MG63 (cell line): ENCODE data around the gene C1orf226. TPM values are rescaled to one million over a fixed set of nuclear protein-coding genes. Genes with fewer than 3 reads are reported as not detected.

ENCODE experiments used
- DNase-seq: peaks from one replicate; pipeline ENCODE4 v3.0.0-alpha.2; 2020
- H3K27me3 ChIP-seq: fragments of 250-450 bp; sonication (Bioruptor Pico); 2 replicates; pipeline ENCODE4 v1.5.1; 2020; ENCODE audit warnings: mild to moderate bottlenecking, moderate library complexity
- H3K36me3 ChIP-seq: fragments of 250-450 bp; sonication (Bioruptor Pico); 2 replicates; pipeline ENCODE4 v1.5.1; 2020; ENCODE audit warnings: mild to moderate bottlenecking, moderate library complexity
- H3K4me3 ChIP-seq: fragments of 250-450 bp; sonication (Bioruptor Pico); 2 replicates; pipeline ENCODE4 v1.5.1; 2020; ENCODE audit warnings: mild to moderate bottlenecking, moderate library complexity
- H3K9me3 ChIP-seq: fragments of 250-450 bp; sonication (Bioruptor Pico); 2 replicates; pipeline ENCODE4 v1.5.1; 2020; ENCODE audit warnings: mild to moderate bottlenecking, moderate library complexity
- total RNA-seq: library from RNA; depleted of rRNA; stranded (reverse); fragments of >200 nt; shearing (Covaris generic); gene quantifications from 2 replicates; pipeline ENCODE4 v1.2.3, GENCODE V29; 2014; ENCODE audit warnings: low replicate concordance

Gene C1orf226
- total RNA-seq, 1 experiment from 2014 or later = not detected

DNA sequence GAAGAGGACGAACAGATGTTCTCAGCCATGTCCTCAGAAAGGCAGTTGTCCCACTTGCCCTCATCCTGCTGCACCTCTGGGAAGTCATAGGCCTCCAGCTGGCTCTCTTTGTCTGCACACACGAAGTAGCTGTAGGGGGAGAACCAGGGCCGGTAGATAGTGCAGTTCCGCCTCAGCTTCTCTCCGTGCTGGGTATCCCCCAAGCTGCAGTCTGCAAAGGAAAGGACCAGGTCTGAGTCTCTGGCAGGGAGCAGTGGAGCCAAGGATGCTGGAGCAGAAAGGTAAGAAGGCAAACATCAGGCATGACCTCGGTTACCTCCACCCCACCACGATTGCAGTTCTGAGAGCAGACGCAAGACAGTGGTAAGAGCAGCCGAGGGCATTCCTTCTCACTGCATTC lies 7.1 kb upstream of the C1orf226 start:
- no peaks in the 10 kb centered on the region for H3K9me3 ChIP-seq
- H3K4me3 ChIP-seq = no peak overlapping the region
- DNase-seq = no peak

DNA sequence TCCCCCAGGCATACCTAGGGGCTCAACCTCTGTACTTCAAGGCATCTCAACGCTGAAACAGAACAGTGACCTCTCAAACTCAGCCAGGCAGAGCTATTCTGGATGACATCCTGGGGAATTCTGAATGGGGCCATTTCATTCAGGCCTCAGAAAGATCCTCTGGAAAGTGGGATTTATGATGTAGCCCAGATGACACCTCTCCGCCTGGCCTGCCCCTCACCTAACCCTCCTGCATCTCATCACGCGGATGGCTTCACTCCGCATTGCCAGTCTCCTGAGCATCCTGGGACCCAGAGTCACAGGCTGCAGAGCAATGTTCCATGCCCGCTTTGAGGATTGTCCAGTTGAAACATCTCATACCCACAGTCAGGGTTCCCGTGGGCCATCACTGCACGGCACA lies 6.1 kb upstream of the C1orf226 start:
- Histone ChIP-seq H3K36me3 (no peaks in the 10 kb centered on the region), H3K9me3 (no peaks in the 10 kb centered on the region), H3K27me3 (no peaks in the 10 kb centered on the region), H3K4me3 (no peak overlapping the region)
- no peak for DNase-seq

More for the DNA sequence above, 7.1 kb upstream of the C1orf226 start:
- H3K27me3 ChIP-seq = no peaks in the 10 kb centered on the region
- H3K36me3 ChIP-seq = no peaks in the 10 kb centered on the region

DNA sequence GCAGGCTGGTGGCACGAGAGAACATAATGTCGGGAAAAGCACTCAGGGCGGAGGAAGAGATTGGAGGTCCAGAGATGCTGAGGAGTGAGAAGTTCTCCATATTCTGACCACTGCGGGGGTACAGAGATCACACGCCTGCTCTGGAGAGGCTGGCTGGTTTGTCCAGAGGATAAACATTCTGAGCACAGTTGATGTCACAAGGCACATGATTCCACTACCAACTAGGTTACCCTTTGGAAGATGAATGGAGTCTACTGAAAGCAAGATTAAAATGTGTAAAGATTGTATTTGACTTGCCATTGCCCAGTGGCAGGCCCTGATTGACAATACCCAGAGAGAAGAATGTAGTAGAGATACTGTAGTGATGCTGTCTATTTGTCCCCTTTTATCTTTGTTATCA lies 4.8 kb upstream of the C1orf226 start, which contains the start of gene SPATA46:
TSS of gene SPATA46 (minus strand) at position 164 of the 400 bp plus-strand sequence. CDS start at position 100, 64 bp downstream.
- Histone ChIP-seq H3K4me3 (no peak within 1 kb of the TSS), H3K27me3 (no peaks in the 10 kb centered on the region), H3K36me3 (no peaks in the 10 kb centered on the region), H3K9me3 (no peaks in the 10 kb centered on the region)
- no peak for DNase-seq

DNA sequence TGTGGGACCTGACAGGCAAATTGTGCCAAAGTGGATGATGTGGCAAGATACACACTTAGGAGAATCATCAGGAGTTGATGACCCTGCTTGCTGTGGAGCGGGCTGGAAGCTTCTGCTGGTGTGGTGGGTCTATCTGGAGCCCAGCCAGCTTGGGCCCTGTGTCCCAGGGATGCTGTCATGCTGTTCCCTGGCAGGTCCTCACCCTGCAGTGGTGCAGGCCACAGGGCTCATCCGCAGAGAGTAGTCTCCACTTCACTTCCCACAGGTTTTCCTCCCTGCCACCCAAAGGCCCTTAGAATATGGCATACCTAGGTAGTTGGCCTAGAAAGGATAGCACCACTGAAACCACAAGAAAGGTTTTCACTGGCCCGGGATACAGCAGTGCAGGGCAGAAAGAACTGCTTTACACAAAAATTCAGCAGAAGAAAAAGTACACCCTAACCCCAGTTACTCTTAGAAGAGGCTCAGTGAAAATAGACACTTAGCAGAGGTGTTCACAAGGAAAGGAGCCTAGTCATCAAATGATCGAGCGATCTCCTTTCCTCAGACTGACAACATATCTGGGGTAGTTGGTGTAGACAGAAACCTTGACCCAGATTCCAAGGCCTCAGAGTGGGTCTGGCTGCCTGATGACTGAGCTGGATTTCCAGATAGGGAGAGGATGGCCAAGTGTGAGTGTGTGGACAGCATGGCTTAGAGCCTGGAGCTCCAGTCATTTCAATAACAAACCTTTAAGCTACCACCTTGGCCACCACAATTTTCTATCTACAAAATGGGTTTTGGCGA lies 1.3 kb upstream of the C1orf226 start:
- DNase-seq = no peak
- Histone ChIP-seq H3K27me3 (no peaks in the 10 kb centered on the region), H3K36me3 (no peaks in the 10 kb centered on the region), H3K9me3 (no peaks in the 10 kb centered on the region), H3K4me3 (no peak overlapping the region)

DNA sequence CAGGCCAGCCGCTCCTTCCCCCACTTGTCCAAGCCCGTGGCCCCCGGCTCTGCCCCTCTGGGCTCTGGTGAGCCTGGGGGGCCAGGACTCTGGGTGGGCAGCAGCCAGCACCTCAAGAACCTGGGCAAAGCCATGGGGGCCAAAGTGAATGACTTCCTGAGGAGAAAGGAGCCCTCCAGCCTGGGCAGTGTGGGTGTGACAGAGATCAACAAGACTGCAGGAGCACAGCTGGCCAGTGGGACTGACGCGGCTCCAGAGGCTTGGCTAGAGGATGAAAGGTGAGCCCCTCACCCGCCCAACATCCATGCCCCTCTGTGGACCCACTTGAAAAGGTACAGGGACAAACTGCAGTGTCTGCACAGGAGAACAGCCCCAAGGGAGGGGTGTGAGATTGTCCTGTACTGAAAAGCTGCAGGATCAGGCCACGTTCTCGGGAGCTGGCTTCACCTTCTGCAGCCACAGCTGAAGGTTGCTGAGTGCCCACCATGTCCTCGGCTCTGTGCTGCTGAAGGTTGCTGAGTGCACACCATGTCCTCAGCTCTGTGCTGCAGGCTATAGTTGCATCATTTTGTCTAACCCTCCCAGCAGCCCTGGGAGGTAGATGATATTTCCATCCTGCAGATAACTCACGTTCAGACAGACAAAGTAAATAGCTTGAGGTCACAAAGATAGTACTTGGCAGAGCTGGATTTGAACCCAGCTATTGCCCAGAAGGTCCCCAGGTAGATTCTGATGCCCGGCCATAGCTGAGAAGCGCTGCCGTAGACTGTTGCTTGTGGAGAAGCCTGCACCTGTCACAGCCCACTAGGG lies 618 bp downstream of the C1orf226 start:
- DNase-seq = no peak
- no peak overlapping the region for H3K4me3 ChIP-seq

DNA sequence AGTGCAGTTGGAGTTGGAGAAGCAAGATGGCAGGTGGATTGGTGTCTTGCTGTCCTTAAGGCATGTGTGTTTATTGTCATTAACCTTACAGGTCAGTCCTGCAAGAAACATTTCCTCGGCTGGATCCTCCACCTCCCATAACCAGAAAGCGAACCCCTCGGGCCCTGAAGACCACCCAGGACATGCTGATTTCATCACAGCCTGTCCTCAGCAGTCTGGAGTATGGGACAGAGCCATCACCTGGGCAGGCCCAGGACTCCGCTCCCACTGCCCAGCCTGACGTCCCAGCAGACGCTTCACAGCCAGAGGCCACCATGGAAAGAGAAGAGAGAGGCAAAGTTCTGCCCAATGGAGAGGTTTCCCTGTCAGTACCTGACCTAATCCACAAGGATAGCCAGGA lies 1.6 kb downstream of the C1orf226 start:
- no peaks in the 10 kb centered on the region for H3K9me3 ChIP-seq
- no peak for DNase-seq

More for the DNA sequence above, 618 bp downstream of the C1orf226 start:
- Histone ChIP-seq H3K27me3 (no peaks in the 10 kb centered on the region), H3K9me3 (no peaks in the 10 kb centered on the region), H3K36me3 (no peaks in the 10 kb centered on the region)

DNA sequence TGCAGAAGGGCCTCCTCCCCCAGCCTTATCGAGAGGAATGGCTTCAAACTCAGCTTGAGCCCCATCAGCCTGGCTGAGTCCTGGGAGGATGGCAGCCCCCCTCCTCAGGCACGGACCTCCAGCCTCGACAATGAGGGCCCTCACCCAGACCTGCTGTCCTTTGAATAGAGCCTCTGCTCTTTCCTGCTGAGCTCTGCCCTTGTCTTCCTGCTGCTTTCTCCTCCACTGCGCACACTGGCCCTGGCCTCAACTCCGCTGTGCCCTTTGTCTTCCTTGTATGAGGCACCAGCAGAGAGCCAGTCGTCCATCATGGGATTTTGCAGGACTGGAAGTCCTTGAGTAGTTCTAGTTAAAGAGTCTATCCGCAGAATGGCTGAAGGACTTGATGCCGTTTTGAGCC lies 2.0 kb downstream of the C1orf226 start:
- no peaks in the 10 kb centered on the region for H3K27me3 ChIP-seq
- no peaks in the 10 kb centered on the region for H3K9me3 ChIP-seq
- no peak overlapping the region for H3K4me3 ChIP-seq
- DNase-seq = no peak
- H3K36me3 ChIP-seq = no peaks in the 10 kb centered on the region

More for the DNA sequence above, 1.6 kb downstream of the C1orf226 start:
- Histone ChIP-seq H3K4me3 (no peak overlapping the region), H3K36me3 (no peaks in the 10 kb centered on the region), H3K27me3 (no peaks in the 10 kb centered on the region)

DNA sequence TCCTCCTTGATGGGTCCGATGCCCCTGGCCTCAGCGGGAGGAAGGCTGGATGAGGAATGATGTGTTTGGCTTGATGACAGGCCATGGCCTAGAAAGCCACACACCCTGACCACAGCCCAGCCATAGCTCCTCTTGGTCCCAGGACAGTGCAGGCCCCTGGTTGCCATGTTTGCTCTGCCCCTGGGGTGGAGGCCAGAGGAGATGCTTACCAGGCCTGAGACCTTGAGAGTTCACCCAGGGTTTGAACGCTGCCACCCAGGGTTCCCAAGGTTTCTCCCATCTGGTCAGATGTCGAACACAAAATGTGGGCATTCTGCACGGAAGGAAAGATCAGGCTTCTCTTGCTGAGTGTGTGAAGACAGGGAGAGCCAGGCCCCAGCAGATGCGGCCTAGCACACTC lies 2.6 kb downstream of the C1orf226 start:
- Histone ChIP-seq H3K9me3 (no peaks in the 10 kb centered on the region), H3K27me3 (no peaks in the 10 kb centered on the region), H3K36me3 (no peaks in the 10 kb centered on the region), H3K4me3 (no peak overlapping the region)
- no peak for DNase-seq

DNA sequence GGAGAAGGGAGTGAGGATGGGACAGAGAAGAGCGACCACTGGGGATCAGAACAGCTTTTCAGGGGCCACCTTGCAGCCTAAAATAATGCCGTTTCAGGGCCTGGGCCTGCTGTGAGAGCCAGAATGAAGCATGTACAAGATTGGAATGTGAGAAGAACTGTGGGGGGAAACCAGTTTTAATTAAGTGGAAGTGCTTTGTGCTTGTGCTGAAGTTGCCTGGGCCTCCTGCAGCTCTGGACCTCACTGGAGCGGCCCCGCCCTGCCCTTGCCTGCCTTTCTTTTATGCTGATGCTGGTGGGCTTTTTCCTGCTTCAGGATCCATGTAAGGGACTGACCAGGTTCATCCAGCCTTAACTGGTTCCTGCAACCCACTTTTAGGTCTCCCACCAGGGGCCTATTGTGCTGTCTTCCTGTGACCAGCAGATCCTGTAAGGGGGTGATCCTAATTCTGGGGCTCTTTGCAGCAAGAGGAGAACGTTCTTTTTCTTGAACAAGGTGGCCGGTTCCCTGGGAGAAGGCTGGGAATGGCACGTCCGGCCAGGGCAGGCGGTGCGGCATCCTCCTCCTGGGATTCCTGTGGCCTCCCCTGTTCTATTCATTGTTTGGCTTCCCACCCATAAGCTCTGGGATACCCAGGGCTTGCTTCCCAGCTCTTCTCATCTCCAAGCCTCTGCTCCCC lies 3.2 kb downstream of the C1orf226 start:
- Histone ChIP-seq H3K9me3 (no peaks in the 10 kb centered on the region), H3K4me3 (no peak overlapping the region)
- DNase-seq = no peak

DNA sequence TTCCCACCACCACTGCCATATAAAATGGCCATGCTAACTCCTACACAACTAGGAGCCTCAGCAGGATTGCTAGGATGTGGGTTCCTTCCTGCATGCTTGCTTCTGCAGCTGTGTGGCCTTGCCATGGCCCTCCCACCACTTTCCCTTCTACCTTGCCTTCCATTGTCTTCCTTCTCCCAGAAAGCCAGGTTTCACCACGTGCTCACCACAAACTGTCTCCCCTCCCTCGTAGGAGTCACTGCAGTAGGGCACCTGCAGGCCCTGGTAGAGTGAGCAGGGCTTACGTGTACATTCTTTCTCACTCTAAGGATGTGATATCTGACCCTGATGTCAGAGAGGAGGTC lies 3.7 kb downstream of the C1orf226 start:
- Histone ChIP-seq H3K36me3 (no peaks in the 10 kb centered on the region), H3K9me3 (no peaks in the 10 kb centered on the region), H3K27me3 (no peaks in the 10 kb centered on the region), H3K4me3 (no peak overlapping the region)
- no peak for DNase-seq

More for the DNA sequence above, 3.2 kb downstream of the C1orf226 start:
- no peaks in the 10 kb centered on the region for H3K27me3 ChIP-seq
- no peaks in the 10 kb centered on the region for H3K36me3 ChIP-seq

DNA sequence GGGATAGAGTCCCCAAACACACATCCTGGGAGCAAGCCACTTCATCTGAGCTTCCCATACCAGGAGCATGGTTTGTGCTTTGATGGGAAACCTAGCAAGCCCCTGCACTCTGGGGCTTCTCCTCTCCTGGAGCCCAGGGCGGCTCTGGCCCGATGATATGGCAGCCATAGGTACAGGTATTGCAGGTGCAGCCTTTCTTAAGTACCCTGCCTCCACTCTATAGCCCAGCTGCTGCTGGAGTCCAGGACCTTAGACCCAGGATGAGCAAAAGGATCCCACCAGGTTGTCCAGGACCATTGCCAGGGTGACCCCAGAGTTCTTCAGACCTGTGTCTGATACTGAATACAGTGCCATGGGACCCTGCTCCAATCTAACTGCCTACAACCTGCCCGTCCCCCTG lies 4.2 kb downstream of the C1orf226 start:
- no peaks in the 10 kb centered on the region for H3K36me3 ChIP-seq
- H3K4me3 ChIP-seq = no peak overlapping the region
- no peaks in the 10 kb centered on the region for H3K9me3 ChIP-seq
- no peak for DNase-seq
- no peaks in the 10 kb centered on the region for H3K27me3 ChIP-seq

DNA sequence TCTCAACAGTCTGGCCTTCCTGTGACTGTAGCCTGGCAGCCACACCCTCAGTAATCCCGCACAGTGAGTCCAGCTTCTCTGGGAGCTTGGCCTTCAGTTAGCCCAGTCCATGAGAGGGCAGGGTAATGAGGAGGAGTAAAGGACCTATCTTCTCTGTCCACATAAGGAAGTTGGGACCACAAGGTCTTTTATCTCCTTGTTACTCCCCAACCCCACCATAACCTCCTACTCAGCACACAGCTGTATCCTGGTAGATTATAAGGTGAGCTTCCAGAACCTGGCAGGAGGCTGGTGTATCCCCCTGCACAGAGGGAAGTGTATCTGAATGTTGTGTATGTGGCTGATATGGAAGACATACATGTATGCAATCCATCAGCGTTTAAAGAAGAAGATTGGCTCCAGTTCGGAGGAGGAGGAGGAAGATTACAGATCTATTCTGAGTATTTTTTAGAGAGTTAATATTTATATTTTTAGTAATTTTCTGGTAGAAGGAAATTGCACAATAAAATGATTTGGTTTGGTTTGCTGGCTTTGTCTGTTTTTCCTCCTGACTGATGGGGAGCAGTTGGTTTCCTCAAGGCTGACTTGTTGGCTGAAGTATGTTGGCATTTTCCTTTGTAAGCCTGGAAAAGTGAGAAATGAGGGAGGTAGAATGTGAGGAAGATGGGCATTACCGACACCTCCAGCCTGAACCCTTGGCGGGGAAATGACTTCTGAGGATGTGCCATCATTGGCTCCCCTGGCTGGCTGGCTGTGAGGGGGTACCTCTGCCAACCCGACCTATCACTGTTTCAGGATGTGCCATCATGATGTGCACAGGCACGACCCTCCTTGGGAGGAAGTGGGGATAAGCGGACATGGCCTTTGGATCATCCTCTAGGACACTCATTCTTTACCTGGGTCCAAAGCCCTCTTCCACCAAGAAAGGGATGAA lies 5.0 kb downstream of the C1orf226 start:
- no peaks in the 10 kb centered on the region for H3K36me3 ChIP-seq
- no peaks in the 10 kb centered on the region for H3K9me3 ChIP-seq
- DNase-seq = no peak
- H3K27me3 ChIP-seq = no peaks in the 10 kb centered on the region
- no peak overlapping the region for H3K4me3 ChIP-seq

DNA sequence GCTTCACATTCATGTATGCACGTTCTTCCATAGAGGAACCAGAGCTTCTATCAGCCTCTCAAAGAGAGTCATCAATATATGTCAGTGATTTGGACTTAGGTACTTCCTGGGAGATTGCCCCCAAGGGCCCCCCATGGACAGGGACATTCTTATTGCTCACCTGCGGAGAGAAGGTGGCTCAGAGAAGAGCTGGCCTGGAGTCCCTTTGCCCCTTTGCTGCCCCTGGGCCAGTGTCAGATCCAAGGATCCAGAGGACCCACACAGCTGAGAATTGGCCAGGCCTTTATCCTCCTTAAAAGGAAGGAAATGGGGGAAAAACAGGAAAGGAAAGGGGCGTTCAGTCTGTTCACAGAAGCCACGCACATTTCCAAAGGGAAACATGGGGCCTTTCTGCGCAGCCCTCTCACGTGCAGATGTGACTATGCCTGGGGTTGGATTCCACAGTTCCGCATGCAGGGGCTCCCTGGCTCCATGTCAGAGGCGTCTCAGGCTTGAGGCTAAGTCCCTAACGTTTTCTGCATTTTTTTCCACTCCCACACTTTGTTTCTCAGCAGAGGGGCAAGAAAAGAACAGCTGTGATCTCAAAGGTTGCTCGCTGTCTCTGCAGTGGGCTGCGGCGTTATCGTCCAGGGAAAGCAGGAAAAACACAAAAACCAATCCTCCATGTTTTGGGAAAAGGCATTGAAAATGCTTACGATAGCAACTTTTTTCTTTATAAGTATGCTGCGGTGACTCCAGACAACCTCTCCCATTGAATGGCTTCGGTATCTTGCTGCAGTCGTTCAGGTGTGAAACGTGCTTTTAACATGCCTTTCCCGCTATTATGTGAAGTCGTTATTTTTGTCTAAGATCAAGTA lies 5.9 kb downstream of the C1orf226 start:
- DNase-seq = no peak
- no peak overlapping the region for H3K4me3 ChIP-seq
- no peaks in the 10 kb centered on the region for H3K27me3 ChIP-seq
- no peaks in the 10 kb centered on the region for H3K36me3 ChIP-seq
- H3K9me3 ChIP-seq = no peaks in the 10 kb centered on the region

DNA sequence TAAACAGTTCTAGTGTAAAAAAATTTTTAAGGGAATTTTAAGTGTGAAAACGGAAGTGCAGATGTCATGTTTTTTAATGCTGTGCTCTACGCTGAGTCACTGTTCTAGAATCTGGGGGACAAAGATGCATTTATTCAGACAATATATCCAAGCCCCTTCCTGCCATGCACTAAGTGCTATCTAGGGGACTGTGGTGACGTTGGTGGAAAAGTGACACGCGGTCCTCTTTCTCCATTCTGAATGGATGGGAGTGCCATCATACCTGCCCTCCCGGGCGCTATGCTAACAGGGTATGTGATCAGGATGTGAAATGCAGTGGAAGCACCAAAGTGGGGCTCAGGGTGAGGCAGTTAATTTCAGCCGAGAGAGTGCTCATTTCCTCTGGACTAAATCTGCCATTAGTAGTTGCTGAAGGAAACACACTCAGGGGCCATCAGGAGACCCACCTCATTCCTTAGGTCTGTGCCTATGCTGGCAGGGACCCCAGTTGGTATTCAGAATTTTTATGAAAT lies 6.6 kb downstream of the C1orf226 start:
- no peaks in the 10 kb centered on the region for H3K27me3 ChIP-seq
- no peaks in the 10 kb centered on the region for H3K36me3 ChIP-seq
- H3K9me3 ChIP-seq = no peaks in the 10 kb centered on the region
- DNase-seq = no peak
- no peak overlapping the region for H3K4me3 ChIP-seq

DNA sequence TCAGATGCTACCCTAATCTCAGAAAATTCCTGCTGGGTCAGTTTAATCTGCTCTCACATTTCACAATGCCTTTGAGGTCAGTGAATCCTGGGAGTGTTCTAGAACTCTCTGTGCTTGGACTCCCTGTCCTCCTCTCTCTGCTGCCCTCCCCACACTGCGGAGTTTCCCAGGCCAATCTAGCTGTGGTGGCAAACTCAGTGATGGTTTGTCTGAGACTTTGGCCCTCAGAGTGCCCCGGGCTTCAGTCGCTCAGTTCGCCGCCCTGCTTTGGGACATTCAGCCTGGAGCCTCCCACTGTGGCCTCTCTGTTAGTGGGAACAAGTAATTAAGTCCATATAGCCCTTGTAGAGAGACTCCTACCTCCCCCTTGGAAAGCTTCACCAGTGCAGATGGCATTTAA lies 7.1 kb downstream of the C1orf226 start:
- no peaks in the 10 kb centered on the region for H3K36me3 ChIP-seq

More for the DNA sequence above, 7.1 kb downstream of the C1orf226 start:
- H3K27me3 ChIP-seq = no peaks in the 10 kb centered on the region
- DNase-seq = no peak
- H3K9me3 ChIP-seq = no peaks in the 10 kb centered on the region
- H3K4me3 ChIP-seq = no peak overlapping the region
